IPS-18a (cell line): ENCODE data around the gene SUPT7L.
"Not testable (repeated sequence)": the region's sequence is repeated elsewhere in the genome, so short reads cannot be mapped to it uniquely, and the experiment has no call there.

Experiments used
- H3K27ac ChIP-seq: one replicate; pipeline ENCODE4 v1.5.1; 2013; ENCODE audit warnings: low read length
- H3K27me3 ChIP-seq: one replicate; pipeline ENCODE4 v1.6.1; 2013; ENCODE audit warnings: mild to moderate bottlenecking, low read length; ENCODE audit not compliant: control insufficient read depth, insufficient read depth
- H3K36me3 ChIP-seq: one replicate; pipeline ENCODE4 v1.6.1; 2013; ENCODE audit warnings: low read depth, low read length; ENCODE audit not compliant: control insufficient read depth
- H3K4me1 ChIP-seq: one replicate; pipeline ENCODE4 v1.6.1; 2013; ENCODE audit warnings: low read depth, low read length; ENCODE audit not compliant: control insufficient read depth
- H3K4me3 ChIP-seq: one replicate; pipeline ENCODE4 v1.5.1; 2013; ENCODE audit warnings: low read length
- H3K9ac ChIP-seq: one replicate; pipeline ENCODE4 v1.6.1; 2013; ENCODE audit warnings: mild to moderate bottlenecking, low read length, moderate library complexity
- H3K9me3 ChIP-seq: one replicate; pipeline ENCODE4 v1.6.1; 2013; ENCODE audit warnings: low read depth, low read length; ENCODE audit not compliant: control insufficient read depth

Gene SUPT7L

GRCh38 chr2:27705851-27706622, 42.6 kb upstream of the SUPT7L start:
- no peak overlapping the region for H3K9ac ChIP-seq
- no peak overlapping the region for H3K27ac ChIP-seq
- no peak overlapping the region for H3K4me3 ChIP-seq
- H3K36me3 ChIP-seq, result no peaks in the 10 kb centered on the region
- no peaks in the 10 kb centered on the region for H3K9me3 ChIP-seq
- H3K27me3 ChIP-seq, result no peaks in the 10 kb centered on the region
- no peaks in the 10 kb centered on the region for H3K4me1 ChIP-seq

- Histone ChIP-seq H3K4me3 (no peak overlapping the region), H3K36me3 (no peaks in the 10 kb centered on the region), H3K27ac (no peak overlapping the region), H3K27me3 (no peaks in the 10 kb centered on the region), H3K9ac (no peak overlapping the region), H3K9me3 (no peaks in the 10 kb centered on the region), H3K4me1 (no peaks in the 10 kb centered on the region)
Measured at GRCh38 chr2:27704342-27704876, 41.0 kb upstream of the SUPT7L start.

- Histone ChIP-seq H3K9me3 (no peaks in the 10 kb centered on the region), H3K4me3 (no peak overlapping the region), H3K36me3 (no peaks in the 10 kb centered on the region), H3K9ac (no peak overlapping the region), H3K4me1 (no peaks in the 10 kb centered on the region), H3K27ac (no peak overlapping the region), H3K27me3 (no peaks in the 10 kb centered on the region)
Measured at GRCh38 chr2:27703638-27704341, 40.4 kb upstream of the SUPT7L start.

GRCh38 chr2:27702302-27702701, 38.9 kb upstream of the SUPT7L start:
- no peaks in the 10 kb centered on the region for H3K4me1 ChIP-seq
- no peak overlapping the region for H3K9ac ChIP-seq
- H3K36me3 ChIP-seq, result no peaks in the 10 kb centered on the region
- H3K27me3 ChIP-seq, result no peaks in the 10 kb centered on the region
- H3K9me3 ChIP-seq, result no peaks in the 10 kb centered on the region
- no peak overlapping the region for H3K27ac ChIP-seq
- H3K4me3 ChIP-seq, result no peak overlapping the region

GRCh38 chr2:27701676-27702075, 38.3 kb upstream of the SUPT7L start:
- H3K4me3 ChIP-seq, result no peak overlapping the region
- no peak overlapping the region for H3K27ac ChIP-seq
- H3K4me1 ChIP-seq, result no peaks in the 10 kb centered on the region
- no peaks in the 10 kb centered on the region for H3K27me3 ChIP-seq
- H3K36me3 ChIP-seq, result no peaks in the 10 kb centered on the region
- no peak overlapping the region for H3K9ac ChIP-seq
- no peaks in the 10 kb centered on the region for H3K9me3 ChIP-seq

- Histone ChIP-seq H3K4me1 (no peaks in the 10 kb centered on the region), H3K27me3 (no peaks in the 10 kb centered on the region), H3K36me3 (peaks cover 10% of the 10 kb centered on the region), H3K27ac (no peak overlapping the region), H3K9ac (no peak overlapping the region), H3K4me3 (no peak overlapping the region), H3K9me3 (no peaks in the 10 kb centered on the region)
Measured at GRCh38 chr2:27697660-27698059, 34.2 kb upstream of the SUPT7L start.

GRCh38 chr2:27690052-27690451, 26.6 kb upstream of the SUPT7L start:
- Histone ChIP-seq H3K4me3 (no peak overlapping the region), H3K36me3 (peaks cover 35% of the 10 kb centered on the region), H3K27me3 (no peaks in the 10 kb centered on the region), H3K9ac (no peak overlapping the region), H3K27ac (no peak overlapping the region), H3K4me1 (no peaks in the 10 kb centered on the region), H3K9me3 (no peaks in the 10 kb centered on the region)

- Histone ChIP-seq H3K9me3 (no peaks in the 10 kb centered on the region), H3K4me1 (no peaks in the 10 kb centered on the region), H3K9ac (no peak overlapping the region), H3K27ac (no peak overlapping the region), H3K36me3 (peaks cover 38% of the 10 kb centered on the region), H3K27me3 (no peaks in the 10 kb centered on the region), H3K4me3 (no peak overlapping the region)
Measured at GRCh38 chr2:27689424-27689823, 26.0 kb upstream of the SUPT7L start.

- H3K4me3 ChIP-seq, result no peak overlapping the region
- H3K27ac ChIP-seq, result no peak overlapping the region
- H3K36me3 ChIP-seq, result peaks cover 38% of the 10 kb centered on the region
- H3K9ac ChIP-seq, result no peak overlapping the region
- no peaks in the 10 kb centered on the region for H3K9me3 ChIP-seq
- H3K4me1 ChIP-seq, result no peaks in the 10 kb centered on the region
- no peaks in the 10 kb centered on the region for H3K27me3 ChIP-seq
Measured at GRCh38 chr2:27687232-27687631, 23.8 kb upstream of the SUPT7L start.

- H3K27ac ChIP-seq, result no peak overlapping the region
- H3K9me3 ChIP-seq, result no peaks in the 10 kb centered on the region
- H3K27me3 ChIP-seq, result no peaks in the 10 kb centered on the region
- no peak overlapping the region for H3K9ac ChIP-seq
- no peaks in the 10 kb centered on the region for H3K4me1 ChIP-seq
- peaks cover 38% of the 10 kb centered on the region for H3K36me3 ChIP-seq
- H3K4me3 ChIP-seq, result no peak overlapping the region
Measured at GRCh38 chr2:27685577-27685976, 22.2 kb upstream of the SUPT7L start.

GRCh38 chr2:27685006-27685405, 21.6 kb upstream of the SUPT7L start:
- not testable (repeated sequence) for H3K4me1 ChIP-seq, H3K27ac ChIP-seq, H3K9ac ChIP-seq, H3K27me3 ChIP-seq, H3K4me3 ChIP-seq, H3K9me3 ChIP-seq
- H3K36me3 ChIP-seq, result peaks cover 38% of the 10 kb centered on the region
